Gastrocnemius medialis (tissue), 4 donors: ENCODE results near the gene OGFOD2.

Source experiments
- POLR2A ChIP-seq, 2 donors: fragments of 450-650 bp; IDR thresholded peaks; one replicate each; pipeline ENCODE4 v1.6.1; 2017; ENCODE audit warnings: antibody characterized with exemption in 2 of 2, mild to moderate bottlenecking in 2 of 2, moderate library complexity in 2 of 2
- TF ChIP-seq, protein P1 (sequence below), 5 experiments: fragments of 450-650 bp in 3 of 5; fragments of 200-600 bp in 2 of 5; sonication (generic) in 2 of 5; IDR thresholded peaks in 4 of 5; conservative IDR thresholded peaks in 1 of 5; 1 replicate in 4 of 5; 2 replicates in 1 of 5; pipeline ENCODE4 v1.5.1; 2016 to 2019; ENCODE audit warnings: antibody characterized with exemption in 5 of 5, mild to moderate bottlenecking in 3 of 5, moderate library complexity in 3 of 5

DNA sequence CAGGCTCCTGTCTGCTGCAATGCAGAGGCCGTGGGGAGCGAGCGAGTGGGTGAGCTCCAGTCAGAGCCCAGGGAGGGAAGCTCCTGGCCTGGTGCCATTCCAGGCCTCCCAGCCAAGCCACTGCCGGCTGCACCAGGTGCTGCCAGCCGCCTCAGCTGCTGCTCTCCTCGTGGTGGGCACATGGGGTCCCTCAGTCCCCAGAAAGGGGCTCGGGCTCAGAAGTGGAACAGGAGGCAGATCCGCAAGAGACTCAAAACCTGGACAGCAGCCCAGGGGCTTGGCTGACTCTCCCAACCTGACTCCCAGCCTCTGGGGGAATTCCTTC is 11.1 kb upstream of the OGFOD2 start:
- TF ChIP-seq, protein P1, sequence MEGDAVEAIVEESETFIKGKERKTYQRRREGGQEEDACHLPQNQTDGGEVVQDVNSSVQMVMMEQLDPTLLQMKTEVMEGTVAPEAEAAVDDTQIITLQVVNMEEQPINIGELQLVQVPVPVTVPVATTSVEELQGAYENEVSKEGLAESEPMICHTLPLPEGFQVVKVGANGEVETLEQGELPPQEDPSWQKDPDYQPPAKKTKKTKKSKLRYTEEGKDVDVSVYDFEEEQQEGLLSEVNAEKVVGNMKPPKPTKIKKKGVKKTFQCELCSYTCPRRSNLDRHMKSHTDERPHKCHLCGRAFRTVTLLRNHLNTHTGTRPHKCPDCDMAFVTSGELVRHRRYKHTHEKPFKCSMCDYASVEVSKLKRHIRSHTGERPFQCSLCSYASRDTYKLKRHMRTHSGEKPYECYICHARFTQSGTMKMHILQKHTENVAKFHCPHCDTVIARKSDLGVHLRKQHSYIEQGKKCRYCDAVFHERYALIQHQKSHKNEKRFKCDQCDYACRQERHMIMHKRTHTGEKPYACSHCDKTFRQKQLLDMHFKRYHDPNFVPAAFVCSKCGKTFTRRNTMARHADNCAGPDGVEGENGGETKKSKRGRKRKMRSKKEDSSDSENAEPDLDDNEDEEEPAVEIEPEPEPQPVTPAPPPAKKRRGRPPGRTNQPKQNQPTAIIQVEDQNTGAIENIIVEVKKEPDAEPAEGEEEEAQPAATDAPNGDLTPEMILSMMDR (IDR thresholded peaks at IDR 0.05 in 4 of 5, conservative IDR thresholded peaks at IDR 0.05 in 1 of 5): no peak
- TF ChIP-seq POLR2A (IDR thresholded peaks at IDR 0.05): no peak
